HG02798 (cell line): Measurements from ENCODE around the gene JCHAIN.
"Not testable (repeated sequence)": the region's sequence is repeated elsewhere in the genome, so short reads cannot be mapped to it uniquely, and the experiment has no call there.

Experiments
- ATAC-seq: cut with Tn5 transposase; IDR thresholded peaks from one replicate; pipeline ENCODE4 v1.9.1; 2021; ENCODE audit warnings: mild to moderate bottlenecking; ENCODE audit not compliant: unreplicated experiment, poor library complexity

Gene JCHAIN

GRCh38 chr4:70666369-70666768 lies at the start of gene JCHAIN:
JCHAIN (minus strand) TSS chr4:70666508; CDS start chr4:70666490, 18 bp downstream.
- peak; percentile 62 for ATAC-seq

GRCh38 chr4:70715097-70715496 lies 48.8 kb upstream of the JCHAIN start:
- no peak for ATAC-seq

GRCh38 chr4:70714079-70714887 lies 48.0 kb upstream of the JCHAIN start:
- peak; percentile 55 for ATAC-seq

- ATAC-seq, result peak; percentile 38
Observed at GRCh38 chr4:70713453-70714078, 47.3 kb upstream of the JCHAIN start.

GRCh38 chr4:70712604-70713452 lies 46.5 kb upstream of the JCHAIN start:
- ATAC-seq, result peak; percentile 18

- no peak for ATAC-seq
Observed at GRCh38 chr4:70712150-70712549, 45.8 kb upstream of the JCHAIN start.

GRCh38 chr4:70711599-70711998 lies 45.3 kb upstream of the JCHAIN start:
- ATAC-seq, result no peak

GRCh38 chr4:70709611-70710205 lies 43.4 kb upstream of the JCHAIN start:
- no peak for ATAC-seq

- ATAC-seq, result no peak
Observed at GRCh38 chr4:70706516-70706915, 40.2 kb upstream of the JCHAIN start.

- no peak for ATAC-seq
Observed at GRCh38 chr4:70706044-70706461, 39.7 kb upstream of the JCHAIN start.

GRCh38 chr4:70705183-70706043 lies 39.1 kb upstream of the JCHAIN start:
- ATAC-seq, result peak; percentile 65

- ATAC-seq, result peak; percentile 44
Observed at GRCh38 chr4:70704931-70705182, 38.5 kb upstream of the JCHAIN start.

GRCh38 chr4:70704215-70704930 lies 38.1 kb upstream of the JCHAIN start:
- ATAC-seq, result peak; percentile 73

- no peak for ATAC-seq
Observed at GRCh38 chr4:70703619-70704214, 37.4 kb upstream of the JCHAIN start.

- not testable (repeated sequence) for ATAC-seq
Observed at GRCh38 chr4:70702592-70702991, 36.3 kb upstream of the JCHAIN start.

GRCh38 chr4:70701271-70701670 lies 35.0 kb upstream of the JCHAIN start:
- no peak for ATAC-seq

GRCh38 chr4:70700712-70701111 lies 34.4 kb upstream of the JCHAIN start:
- no peak for ATAC-seq

- not testable (repeated sequence) for ATAC-seq
Observed at GRCh38 chr4:70698435-70698834, 32.1 kb upstream of the JCHAIN start.

- ATAC-seq, result not testable (repeated sequence)
Observed at GRCh38 chr4:70694633-70695032, 28.3 kb upstream of the JCHAIN start.
